Right lobe of liver (tissue), 4 donors: ENCODE results near the gene MRPL41.
A peak's percentile ranks its signal among the peaks of the same experiment; 100 is the strongest.

Experiments used
- POLR2A ChIP-seq: fragments of 450-650 bp; IDR thresholded peaks from one replicate; pipeline ENCODE4 v1.6.1; 2017; ENCODE audit warnings: antibody characterized with exemption, mild to moderate bottlenecking
- TF ChIP-seq, protein P1 (sequence below), 4 donors: fragments of 200-600 bp in 3 of 4; fragments of 450-650 bp in 1 of 4; IDR thresholded peaks; one replicate each; pipeline versions ENCODE4 v1.5.1 to v1.8.0; 2016 to 2022; ENCODE audit warnings: antibody characterized with exemption in 4 of 4, mild to moderate bottlenecking in 2 of 4
- donor health status: DM: no; HTN: no; CAD: no.
- donor health status: DM: no; HTN: no; CAD: no.
- donor health status: DM: no; HTN: yes; CAD: no.

DNA sequence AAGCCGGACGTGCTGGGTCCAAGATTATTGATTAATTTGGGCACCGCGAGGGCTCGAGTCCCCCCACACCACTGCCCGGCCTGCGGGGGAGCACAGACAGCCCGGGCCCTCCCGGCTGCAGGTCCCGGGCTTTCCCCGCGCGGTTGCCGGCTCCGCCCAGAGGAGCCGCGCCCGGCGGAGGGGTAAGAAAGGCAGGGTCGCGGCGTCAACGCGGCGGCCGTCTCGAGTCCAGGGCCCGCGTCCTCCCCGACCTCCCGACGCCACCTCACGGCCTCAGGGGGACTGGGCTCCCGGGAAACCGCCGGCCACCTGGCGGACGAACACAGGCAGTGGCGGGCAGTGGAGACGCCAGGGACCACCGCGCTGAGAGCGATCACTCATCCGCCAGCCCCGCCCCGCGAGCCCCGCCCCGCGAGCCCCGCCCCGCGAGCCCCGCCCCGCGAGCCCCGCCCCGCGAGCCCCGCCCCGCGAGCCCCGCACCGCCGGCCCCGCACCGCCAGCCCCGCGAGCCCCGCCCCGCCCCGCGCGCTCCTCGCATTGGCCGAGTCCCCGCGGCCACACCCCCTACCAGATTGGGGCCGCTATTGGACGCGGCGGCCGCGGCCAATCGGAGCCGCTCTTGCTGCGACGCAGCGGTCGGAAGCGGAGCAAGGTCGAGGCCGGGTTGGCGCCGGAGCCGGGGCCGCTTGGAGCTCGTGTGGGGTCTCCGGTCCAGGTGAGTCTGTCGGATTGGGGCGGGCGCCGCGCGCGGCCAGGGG, at the start of gene MRPL41:
- TF ChIP-seq, protein P1, sequence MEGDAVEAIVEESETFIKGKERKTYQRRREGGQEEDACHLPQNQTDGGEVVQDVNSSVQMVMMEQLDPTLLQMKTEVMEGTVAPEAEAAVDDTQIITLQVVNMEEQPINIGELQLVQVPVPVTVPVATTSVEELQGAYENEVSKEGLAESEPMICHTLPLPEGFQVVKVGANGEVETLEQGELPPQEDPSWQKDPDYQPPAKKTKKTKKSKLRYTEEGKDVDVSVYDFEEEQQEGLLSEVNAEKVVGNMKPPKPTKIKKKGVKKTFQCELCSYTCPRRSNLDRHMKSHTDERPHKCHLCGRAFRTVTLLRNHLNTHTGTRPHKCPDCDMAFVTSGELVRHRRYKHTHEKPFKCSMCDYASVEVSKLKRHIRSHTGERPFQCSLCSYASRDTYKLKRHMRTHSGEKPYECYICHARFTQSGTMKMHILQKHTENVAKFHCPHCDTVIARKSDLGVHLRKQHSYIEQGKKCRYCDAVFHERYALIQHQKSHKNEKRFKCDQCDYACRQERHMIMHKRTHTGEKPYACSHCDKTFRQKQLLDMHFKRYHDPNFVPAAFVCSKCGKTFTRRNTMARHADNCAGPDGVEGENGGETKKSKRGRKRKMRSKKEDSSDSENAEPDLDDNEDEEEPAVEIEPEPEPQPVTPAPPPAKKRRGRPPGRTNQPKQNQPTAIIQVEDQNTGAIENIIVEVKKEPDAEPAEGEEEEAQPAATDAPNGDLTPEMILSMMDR (IDR thresholded peaks at IDR 0.05) = peak in 3 of 4 donors; percentile 23 to 41 (median 29)
- peak; percentile 79 for TF ChIP-seq POLR2A
